ENCODE data around the gene LAMA2.

LAMA2 gene

GRCh38 chr6:129344379-129344778 lies 461.4 kb downstream of the LAMA2 start:
- Histone ChIP-seq H3K4me3 (ENCODE audit: insufficient read length, low read depth) (no peak overlapping the region), H3K9ac (ENCODE audit: insufficient read length, low read depth) (no peak overlapping the region), H3K27me3 (ENCODE audit: insufficient read depth, insufficient read length) (no peaks in the 10 kb centered on the region), H3K36me3 (ENCODE audit: insufficient read depth, insufficient read length, low read length) (no peaks in the 10 kb centered on the region), H3K9me3 (ENCODE audit: insufficient read depth, low read length) (no peaks in the 10 kb centered on the region), H3K4me1 (ENCODE audit: insufficient read depth, insufficient read length) (no peaks in the 10 kb centered on the region)
- no peak for DNase-seq (ENCODE audit: low read depth, low spot score)
- TF ChIP-seq YY1 (IDR thresholded peaks at IDR 0.05; ENCODE audit: insufficient read depth, insufficient read length) (no peak), SUZ12 (IDR thresholded peaks at IDR 0.05; ENCODE audit: extremely low read depth, insufficient read depth, insufficient read length) (no peak), ZNF274 (IDR thresholded peaks at IDR 0.05; ENCODE audit: low read depth, low read length) (no peak)

DNA sequence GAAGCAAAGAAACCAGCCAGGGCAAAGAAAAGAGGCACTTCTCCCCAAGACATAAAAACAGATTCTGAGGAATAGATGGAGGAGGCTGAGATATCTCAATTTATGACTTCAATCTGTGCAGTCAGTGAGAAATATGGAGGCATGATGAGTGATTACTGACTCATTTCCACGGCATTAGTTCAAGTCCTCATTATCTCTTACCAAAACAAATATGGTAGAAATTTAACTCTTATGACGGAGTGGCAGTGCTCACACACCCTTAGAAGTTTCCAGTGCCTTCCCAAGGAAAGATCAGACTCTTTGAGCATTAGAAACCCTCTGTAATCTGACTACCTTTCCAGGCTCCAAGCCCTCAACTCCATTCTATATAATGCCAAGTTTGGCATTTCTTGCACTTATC lies 463.0 kb downstream of the LAMA2 start:
- DNase-seq (ENCODE audit: low read depth, low spot score) = no peak
- H3K4me1 ChIP-seq (ENCODE audit: insufficient read depth, insufficient read length) = no peaks in the 10 kb centered on the region
- no peak overlapping the region for H3K9ac ChIP-seq (ENCODE audit: insufficient read length, low read depth)
- H3K9me3 ChIP-seq (ENCODE audit: insufficient read depth, low read length) = no peaks in the 10 kb centered on the region
- H3K27me3 ChIP-seq (ENCODE audit: insufficient read depth, insufficient read length) = no peaks in the 10 kb centered on the region
- no peaks in the 10 kb centered on the region for H3K36me3 ChIP-seq (ENCODE audit: insufficient read depth, insufficient read length, low read length)
- no peak for TF ChIP-seq SUZ12 (IDR thresholded peaks at IDR 0.05; ENCODE audit: extremely low read depth, insufficient read depth, insufficient read length)
- TF ChIP-seq YY1 (IDR thresholded peaks at IDR 0.05; ENCODE audit: insufficient read depth, insufficient read length) = no peak
- H3K4me3 ChIP-seq (ENCODE audit: insufficient read length, low read depth) = no peak overlapping the region

GRCh38 chr6:129346964-129347363 lies 464.0 kb downstream of the LAMA2 start:
- Histone ChIP-seq H3K9ac (ENCODE audit: insufficient read length, low read depth) (no peak overlapping the region), H3K27me3 (ENCODE audit: insufficient read depth, insufficient read length) (no peaks in the 10 kb centered on the region), H3K4me3 (ENCODE audit: insufficient read length, low read depth) (no peak overlapping the region), H3K9me3 (ENCODE audit: insufficient read depth, low read length) (no peaks in the 10 kb centered on the region), H3K36me3 (ENCODE audit: insufficient read depth, insufficient read length, low read length) (no peaks in the 10 kb centered on the region), H3K4me1 (ENCODE audit: insufficient read depth, insufficient read length) (no peaks in the 10 kb centered on the region)
- DNase-seq (ENCODE audit: low read depth, low spot score) = no peak
- TF ChIP-seq YY1 (IDR thresholded peaks at IDR 0.05; ENCODE audit: insufficient read depth, insufficient read length) (no peak), ZNF274 (IDR thresholded peaks at IDR 0.05; ENCODE audit: low read depth, low read length) (no peak), SUZ12 (IDR thresholded peaks at IDR 0.05; ENCODE audit: extremely low read depth, insufficient read depth, insufficient read length) (no peak)

GRCh38 chr6:129350278-129350677 lies 467.3 kb downstream of the LAMA2 start:
- Histone ChIP-seq H3K4me3 (ENCODE audit: insufficient read length, low read depth) (no peak overlapping the region), H3K36me3 (ENCODE audit: insufficient read depth, insufficient read length, low read length) (no peaks in the 10 kb centered on the region), H3K27me3 (ENCODE audit: insufficient read depth, insufficient read length) (no peaks in the 10 kb centered on the region), H3K9me3 (ENCODE audit: insufficient read depth, low read length) (no peaks in the 10 kb centered on the region), H3K9ac (ENCODE audit: insufficient read length, low read depth) (no peak overlapping the region), H3K4me1 (ENCODE audit: insufficient read depth, insufficient read length) (no peaks in the 10 kb centered on the region)
- TF ChIP-seq SUZ12 (IDR thresholded peaks at IDR 0.05; ENCODE audit: extremely low read depth, insufficient read depth, insufficient read length) (no peak), YY1 (IDR thresholded peaks at IDR 0.05; ENCODE audit: insufficient read depth, insufficient read length) (no peak), ZNF274 (IDR thresholded peaks at IDR 0.05; ENCODE audit: low read depth, low read length) (no peak)
- no peak for DNase-seq (ENCODE audit: low read depth, low spot score)

DNA sequence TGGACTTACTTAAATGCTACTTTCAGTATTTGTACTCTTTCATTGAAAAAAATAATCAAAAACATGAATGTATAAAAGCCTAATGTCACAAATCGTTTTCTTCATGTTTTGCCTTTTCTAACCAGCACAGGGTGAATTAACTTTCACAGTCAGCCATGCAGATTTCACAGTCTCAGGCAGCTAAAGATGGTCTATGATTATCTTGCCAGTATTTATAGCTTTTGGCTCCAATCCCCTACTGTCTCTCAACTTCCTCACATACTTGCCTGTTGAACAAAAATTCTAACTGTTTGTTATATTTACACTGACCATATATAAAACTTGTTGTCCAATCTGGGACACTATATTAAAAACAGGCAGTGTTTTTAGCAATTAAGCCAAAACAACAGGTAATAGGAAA lies 468.9 kb downstream of the LAMA2 start:
- Histone ChIP-seq H3K4me1 (ENCODE audit: insufficient read depth, insufficient read length) (no peaks in the 10 kb centered on the region), H3K36me3 (ENCODE audit: insufficient read depth, insufficient read length, low read length) (no peaks in the 10 kb centered on the region), H3K4me3 (ENCODE audit: insufficient read length, low read depth) (no peak overlapping the region), H3K9ac (ENCODE audit: insufficient read length, low read depth) (no peak overlapping the region), H3K27me3 (ENCODE audit: insufficient read depth, insufficient read length) (no peaks in the 10 kb centered on the region), H3K9me3 (ENCODE audit: insufficient read depth, low read length) (no peaks in the 10 kb centered on the region)
- TF ChIP-seq SUZ12 (IDR thresholded peaks at IDR 0.05; ENCODE audit: extremely low read depth, insufficient read depth, insufficient read length) (no peak), ZNF274 (IDR thresholded peaks at IDR 0.05; ENCODE audit: low read depth, low read length) (no peak), YY1 (IDR thresholded peaks at IDR 0.05; ENCODE audit: insufficient read depth, insufficient read length) (no peak)
- DNase-seq (ENCODE audit: low read depth, low spot score) = no peak

GRCh38 chr6:129353067-129353466 lies 470.1 kb downstream of the LAMA2 start:
- no peak overlapping the region for H3K9ac ChIP-seq (ENCODE audit: insufficient read length, low read depth)
- no peak for DNase-seq (ENCODE audit: low read depth, low spot score)
- no peaks in the 10 kb centered on the region for H3K4me1 ChIP-seq (ENCODE audit: insufficient read depth, insufficient read length)
- H3K4me3 ChIP-seq (ENCODE audit: insufficient read length, low read depth) = no peak overlapping the region
- no peaks in the 10 kb centered on the region for H3K27me3 ChIP-seq (ENCODE audit: insufficient read depth, insufficient read length)
- TF ChIP-seq SUZ12 (IDR thresholded peaks at IDR 0.05; ENCODE audit: extremely low read depth, insufficient read depth, insufficient read length) = no peak
- TF ChIP-seq ZNF274 (IDR thresholded peaks at IDR 0.05; ENCODE audit: low read depth, low read length) = no peak
- TF ChIP-seq YY1 (IDR thresholded peaks at IDR 0.05; ENCODE audit: insufficient read depth, insufficient read length) = no peak
- no peaks in the 10 kb centered on the region for H3K36me3 ChIP-seq (ENCODE audit: insufficient read depth, insufficient read length, low read length)
- no peaks in the 10 kb centered on the region for H3K9me3 ChIP-seq (ENCODE audit: insufficient read depth, low read length)

GRCh38 chr6:129356129-129356528 lies 473.2 kb downstream of the LAMA2 start:
- TF ChIP-seq SUZ12 (IDR thresholded peaks at IDR 0.05; ENCODE audit: extremely low read depth, insufficient read depth, insufficient read length) = no peak
- no peak for TF ChIP-seq ZNF274 (IDR thresholded peaks at IDR 0.05; ENCODE audit: low read depth, low read length)
- TF ChIP-seq YY1 (IDR thresholded peaks at IDR 0.05; ENCODE audit: insufficient read depth, insufficient read length) = no peak
- DNase-seq (ENCODE audit: low read depth, low spot score) = no peak

More at GRCh38 chr6:129356129-129356528, 473.2 kb downstream of the LAMA2 start:
- no peaks in the 10 kb centered on the region for H3K27me3 ChIP-seq (ENCODE audit: insufficient read depth, insufficient read length)
- no peaks in the 10 kb centered on the region for H3K36me3 ChIP-seq (ENCODE audit: insufficient read depth, insufficient read length, low read length)
- H3K9me3 ChIP-seq (ENCODE audit: insufficient read depth, low read length) = no peaks in the 10 kb centered on the region
- H3K4me1 ChIP-seq (ENCODE audit: insufficient read depth, insufficient read length) = no peaks in the 10 kb centered on the region
- no peak overlapping the region for H3K9ac ChIP-seq (ENCODE audit: insufficient read length, low read depth)
- no peak overlapping the region for H3K4me3 ChIP-seq (ENCODE audit: insufficient read length, low read depth)

Data from NT2/D1 (cell line).